ENCODE measurements around the gene PLB1. TPM values are rescaled to one million over a fixed set of nuclear protein-coding genes. Genes with fewer than 3 reads are reported as not detected.

Gene PLB1
- polyA plus RNA-seq, 3 donors: 20.2 to 35.8 (median 23.9) TPM

DNA sequence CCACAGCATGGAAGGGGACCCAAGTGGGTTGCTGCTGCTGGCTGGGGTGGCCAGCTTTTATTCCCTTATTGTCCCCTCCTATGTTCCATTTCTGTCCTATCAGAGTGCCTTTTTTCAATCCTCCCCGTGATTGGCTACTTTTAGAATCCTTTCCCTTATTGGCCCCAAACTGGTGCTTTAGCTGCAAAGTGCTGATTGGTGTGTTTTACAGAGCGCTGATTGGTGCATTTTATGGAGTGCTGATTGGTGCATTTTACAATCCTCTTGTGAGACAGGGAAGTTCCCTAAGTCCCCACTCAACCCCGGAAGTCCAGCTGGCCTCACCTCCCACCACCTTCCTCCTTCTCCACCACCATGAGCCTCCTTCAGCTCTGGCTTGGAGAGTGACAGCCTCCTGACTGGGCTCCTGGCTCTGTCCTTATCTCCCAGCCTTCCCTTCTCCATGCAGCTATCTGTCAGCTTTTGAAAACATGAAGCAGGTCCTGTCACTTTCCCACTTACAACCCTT is 20.7 kb upstream of the PLB1 start:
- Histone ChIP-seq H3K4me1 (ENCODE audit: control insufficient read depth in 1 of 2, insufficient read depth in 2 of 2, low read length in 2 of 2) (peaks cover 15 to 26% of the 10 kb centered on the region in 2 donors), H4K20me1 (ENCODE audit: insufficient read depth, low read length) (no peaks in the 10 kb centered on the region), H3K79me2 (ENCODE audit: insufficient read depth, low read length) (no peaks in the 10 kb centered on the region), H2AFZ (ENCODE audit: insufficient read depth, low read depth, low read length, poor library complexity, severe bottlenecking) (no peak overlapping the region), H3K27me3 (ENCODE audit: control insufficient read depth in 2 of 2, insufficient read depth in 2 of 2, low read length in 2 of 2) (no peaks in the 10 kb centered on the region), H3K4me3 (replicated peaks in 1 of 3; ENCODE audit: low read depth in 2 of 3, low read length in 3 of 3) (no peak overlapping the region), H3K4me2 (replicated peaks; ENCODE audit: extremely low read depth, low read length, poor library complexity, severe bottlenecking) (no peak overlapping the region), H3K9me3 (replicated peaks in 1 of 2; ENCODE audit: control insufficient read depth in 1 of 2, insufficient read depth in 1 of 2, low read length in 2 of 2) (peaks cover 0 to 5% of the 10 kb centered on the region in 2 donors), H3K36me3 (replicated peaks in 1 of 2; ENCODE audit: control insufficient read depth in 1 of 2, insufficient read depth in 2 of 2, low read length in 2 of 2) (no peaks in the 10 kb centered on the region), H3K27ac (ENCODE audit: low read depth in 1 of 2, low read length in 2 of 2) (no peak overlapping the region), H3K9ac (ENCODE audit: insufficient read depth, low read length, poor library complexity, severe bottlenecking) (no peak overlapping the region)
- Mint-ChIP-seq H3K4me1 (peaks cover 33% of the 10 kb centered on the region), H3K36me3 (peaks cover 2% of the 10 kb centered on the region in 2 donors), H3K27ac (no peak overlapping the region), H3K9me3 (peaks cover 6 to 14% (median 9%) of the 10 kb centered on the region in 7 donors), H3K27me3 (ENCODE audit: low read depth in 3 of 3) (peaks cover 2 to 5% (median 3%) of the 10 kb centered on the region in 3 donors), H3K4me3 (no peak overlapping the region)
- WGBS (ENCODE audit: insufficient coverage): 67% methylated on average over 1 of the region's 3 CpGs
- DNase-seq: peak in 1 of 3 donors; percentile 12
- intact Hi-C loops (cut with micrococcal nuclease): no loop called here
- TF ChIP-seq, protein P1, sequence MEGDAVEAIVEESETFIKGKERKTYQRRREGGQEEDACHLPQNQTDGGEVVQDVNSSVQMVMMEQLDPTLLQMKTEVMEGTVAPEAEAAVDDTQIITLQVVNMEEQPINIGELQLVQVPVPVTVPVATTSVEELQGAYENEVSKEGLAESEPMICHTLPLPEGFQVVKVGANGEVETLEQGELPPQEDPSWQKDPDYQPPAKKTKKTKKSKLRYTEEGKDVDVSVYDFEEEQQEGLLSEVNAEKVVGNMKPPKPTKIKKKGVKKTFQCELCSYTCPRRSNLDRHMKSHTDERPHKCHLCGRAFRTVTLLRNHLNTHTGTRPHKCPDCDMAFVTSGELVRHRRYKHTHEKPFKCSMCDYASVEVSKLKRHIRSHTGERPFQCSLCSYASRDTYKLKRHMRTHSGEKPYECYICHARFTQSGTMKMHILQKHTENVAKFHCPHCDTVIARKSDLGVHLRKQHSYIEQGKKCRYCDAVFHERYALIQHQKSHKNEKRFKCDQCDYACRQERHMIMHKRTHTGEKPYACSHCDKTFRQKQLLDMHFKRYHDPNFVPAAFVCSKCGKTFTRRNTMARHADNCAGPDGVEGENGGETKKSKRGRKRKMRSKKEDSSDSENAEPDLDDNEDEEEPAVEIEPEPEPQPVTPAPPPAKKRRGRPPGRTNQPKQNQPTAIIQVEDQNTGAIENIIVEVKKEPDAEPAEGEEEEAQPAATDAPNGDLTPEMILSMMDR (IDR thresholded peaks at IDR 0.05): no peak

DNA sequence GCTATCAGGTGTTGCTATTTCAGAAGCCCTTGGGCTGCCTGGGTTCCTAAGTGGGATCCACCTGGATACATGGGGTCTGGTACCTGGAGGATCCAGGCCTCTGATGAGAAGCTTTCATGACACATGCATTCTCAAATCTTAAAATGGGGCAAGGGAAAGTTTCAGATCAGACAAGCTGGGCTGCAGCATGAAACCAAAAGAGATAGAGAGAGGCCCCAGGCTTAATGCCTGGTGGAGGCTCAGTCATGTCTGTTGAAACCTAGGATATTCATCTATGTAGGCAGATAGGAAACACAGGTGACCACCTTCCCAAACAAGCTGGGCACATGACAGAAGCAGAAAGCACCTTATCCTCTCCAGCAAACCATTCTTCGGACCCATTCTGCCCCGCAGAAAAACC is 18.8 kb upstream of the PLB1 start:
- H3K9ac ChIP-seq (ENCODE audit: insufficient read depth, low read length, poor library complexity, severe bottlenecking): no peak overlapping the region
- H3K27ac ChIP-seq (ENCODE audit: low read depth in 1 of 2, low read length in 2 of 2): no peak overlapping the region
- no peaks in the 10 kb centered on the region for H3K79me2 ChIP-seq (ENCODE audit: insufficient read depth, low read length)
- Mint-ChIP-seq H3K27me3 (ENCODE audit: low read depth in 3 of 3) (peaks cover 2 to 5% (median 4%) of the 10 kb centered on the region in 3 donors), H3K9me3 (peaks cover 9 to 25% (median 14%) of the 10 kb centered on the region in 7 donors), H3K27ac (no peak overlapping the region), H3K4me1 (peaks cover 20% of the 10 kb centered on the region), H3K4me3 (no peak overlapping the region), H3K36me3 (peaks cover 2 to 5% of the 10 kb centered on the region in 2 donors)
- TF ChIP-seq, protein P1 (IDR thresholded peaks at IDR 0.05): no peak
- 100% methylated on average over 2 of the region's 2 CpGs for WGBS (ENCODE audit: insufficient coverage)
- intact Hi-C loops (cut with micrococcal nuclease): no loop called here
- peaks cover 0 to 7% of the 10 kb centered on the region in 2 donors for H3K4me1 ChIP-seq (ENCODE audit: control insufficient read depth in 1 of 2, insufficient read depth in 2 of 2, low read length in 2 of 2)
- DNase-seq: no peak
- no peaks in the 10 kb centered on the region for H3K27me3 ChIP-seq (ENCODE audit: control insufficient read depth in 2 of 2, insufficient read depth in 2 of 2, low read length in 2 of 2)
- H2AFZ ChIP-seq (ENCODE audit: insufficient read depth, low read depth, low read length, poor library complexity, severe bottlenecking): no peak overlapping the region
- no peaks in the 10 kb centered on the region for H4K20me1 ChIP-seq (ENCODE audit: insufficient read depth, low read length)
- no peaks in the 10 kb centered on the region for H3K36me3 ChIP-seq (replicated peaks in 1 of 2; ENCODE audit: control insufficient read depth in 1 of 2, insufficient read depth in 2 of 2, low read length in 2 of 2)
- H3K4me3 ChIP-seq (replicated peaks in 1 of 3; ENCODE audit: low read depth in 2 of 3, low read length in 3 of 3): no peak overlapping the region
- H3K9me3 ChIP-seq (replicated peaks in 1 of 2; ENCODE audit: control insufficient read depth in 1 of 2, insufficient read depth in 1 of 2, low read length in 2 of 2): peaks cover 0 to 5% of the 10 kb centered on the region in 2 donors
- no peak overlapping the region for H3K4me2 ChIP-seq (replicated peaks; ENCODE audit: extremely low read depth, low read length, poor library complexity, severe bottlenecking)
